ENCODE measurements around the gene PTPRE. TPM values are rescaled to one million over a fixed set of nuclear protein-coding genes. Genes with fewer than 3 reads are reported as not detected.

Gene PTPRE
- total RNA-seq, 1 donor from 2014 or later: 2.6 TPM

- no peak for DNase-seq (ENCODE audit: low spot score in 2 of 2, unreplicated experiment in 2 of 2)
- Mint-ChIP-seq H3K4me1 (peaks cover 7% of the 10 kb centered on the region), H3K27me3 (ENCODE audit: low read depth) (no peaks in the 10 kb centered on the region), H3K9me3 (no peaks in the 10 kb centered on the region), H3K4me3 (no peak overlapping the region), H3K36me3 (no peaks in the 10 kb centered on the region), H3K27ac (no peak overlapping the region)
- TF ChIP-seq CTCF (IDR thresholded peaks at IDR 0.05; ENCODE audit: unreplicated experiment): no peak
These were observed 120.4 kb downstream of the PTPRE start for GRCh38 chr10:128027306-128027705.

- Mint-ChIP-seq H3K36me3 (no peaks in the 10 kb centered on the region), H3K27ac (no peak overlapping the region), H3K4me3 (no peak overlapping the region), H3K27me3 (ENCODE audit: low read depth) (no peaks in the 10 kb centered on the region), H3K9me3 (no peaks in the 10 kb centered on the region), H3K4me1 (peaks cover 7% of the 10 kb centered on the region)
- no peak for TF ChIP-seq CTCF (IDR thresholded peaks at IDR 0.05; ENCODE audit: unreplicated experiment)
- no peak for DNase-seq (ENCODE audit: low spot score in 2 of 2, unreplicated experiment in 2 of 2)
These were observed 121.1 kb downstream of the PTPRE start for GRCh38 chr10:128027822-128028507.

- TF ChIP-seq CTCF (IDR thresholded peaks at IDR 0.05; ENCODE audit: unreplicated experiment): no peak
- Mint-ChIP-seq H3K4me3 (no peak overlapping the region), H3K27ac (no peak overlapping the region), H3K27me3 (ENCODE audit: low read depth) (no peaks in the 10 kb centered on the region), H3K36me3 (no peaks in the 10 kb centered on the region), H3K4me1 (peaks cover 7% of the 10 kb centered on the region), H3K9me3 (no peaks in the 10 kb centered on the region)
- no peak for DNase-seq (ENCODE audit: low spot score in 2 of 2, unreplicated experiment in 2 of 2)
These were observed 121.8 kb downstream of the PTPRE start for GRCh38 chr10:128028508-128029289.

GRCh38 chr10:128029290-128029651, 122.4 kb downstream of the PTPRE start:
- peaks cover 7% of the 10 kb centered on the region for H3K4me1 Mint-ChIP-seq
- no peaks in the 10 kb centered on the region for H3K36me3 Mint-ChIP-seq
- no peaks in the 10 kb centered on the region for H3K9me3 Mint-ChIP-seq
- no peaks in the 10 kb centered on the region for H3K27me3 Mint-ChIP-seq (ENCODE audit: low read depth)
- no peak for DNase-seq (ENCODE audit: low spot score in 2 of 2, unreplicated experiment in 2 of 2)
- no peak overlapping the region for H3K4me3 Mint-ChIP-seq
- no peak for TF ChIP-seq CTCF (IDR thresholded peaks at IDR 0.05; ENCODE audit: unreplicated experiment)
- no peak overlapping the region for H3K27ac Mint-ChIP-seq

- H3K27ac Mint-ChIP-seq: no peak overlapping the region
- DNase-seq (ENCODE audit: low spot score in 2 of 2, unreplicated experiment in 2 of 2): no peak
- no peaks in the 10 kb centered on the region for H3K27me3 Mint-ChIP-seq (ENCODE audit: low read depth)
- H3K36me3 Mint-ChIP-seq: no peaks in the 10 kb centered on the region
- no peaks in the 10 kb centered on the region for H3K9me3 Mint-ChIP-seq
- no peak for TF ChIP-seq CTCF (IDR thresholded peaks at IDR 0.05; ENCODE audit: unreplicated experiment)
- H3K4me3 Mint-ChIP-seq: no peak overlapping the region
- peaks cover 7% of the 10 kb centered on the region for H3K4me1 Mint-ChIP-seq
These were observed 122.9 kb downstream of the PTPRE start for GRCh38 chr10:128029731-128030369.

Data from mesothelial cell of epicardium (in vitro differentiated cells).